Fibroblast of mammary gland (primary cell): ENCODE results near the gene SORBS1.

ENCODE experiments used
- DNase-seq: peaks from one replicate; pipeline ENCODE4 v3.0.0-alpha.2; 2010; ENCODE audit warnings: low read depth
- H3K4me3 ChIP-seq: 2 replicates; pipeline ENCODE4 v1.5.1; 2011; ENCODE audit warnings: low read depth, mild to moderate bottlenecking, low read length, moderate library complexity; ENCODE audit not compliant: control insufficient read depth
- CTCF ChIP-seq: conservative IDR thresholded peaks from 2 replicates; pipeline ENCODE4 v1.5.1; 2011; ENCODE audit warnings: low read depth, low read length, inconsistent platforms; ENCODE audit not compliant: control insufficient read depth, insufficient read depth

Gene SORBS1

GRCh38 chr10:95578619-95579018, 17.4 kb upstream of the SORBS1 start:
- no peak overlapping the region for H3K4me3 ChIP-seq
- no peak for DNase-seq
- TF ChIP-seq CTCF = no peak

- no peak for DNase-seq
- H3K4me3 ChIP-seq = no peak overlapping the region
- TF ChIP-seq CTCF = no peak
These were observed 13.6 kb upstream of the SORBS1 start for GRCh38 chr10:95574649-95575365.

- no peak overlapping the region for H3K4me3 ChIP-seq
- DNase-seq = no peak
- TF ChIP-seq CTCF = no peak
These were observed 12.9 kb upstream of the SORBS1 start for GRCh38 chr10:95573964-95574604.

- no peak for TF ChIP-seq CTCF
- H3K4me3 ChIP-seq = no peak overlapping the region
- no peak for DNase-seq
These were observed 12.4 kb upstream of the SORBS1 start for GRCh38 chr10:95573527-95573926.

- no peak overlapping the region for H3K4me3 ChIP-seq
- no peak for DNase-seq
- TF ChIP-seq CTCF = no peak
These were observed 11.1 kb upstream of the SORBS1 start for GRCh38 chr10:95572131-95572820.

GRCh38 chr10:95571390-95571789, 10.2 kb upstream of the SORBS1 start:
- H3K4me3 ChIP-seq = no peak overlapping the region
- TF ChIP-seq CTCF = no peak
- no peak for DNase-seq
